ENCODE measurements around the gene HSD11B1L.

DNA sequence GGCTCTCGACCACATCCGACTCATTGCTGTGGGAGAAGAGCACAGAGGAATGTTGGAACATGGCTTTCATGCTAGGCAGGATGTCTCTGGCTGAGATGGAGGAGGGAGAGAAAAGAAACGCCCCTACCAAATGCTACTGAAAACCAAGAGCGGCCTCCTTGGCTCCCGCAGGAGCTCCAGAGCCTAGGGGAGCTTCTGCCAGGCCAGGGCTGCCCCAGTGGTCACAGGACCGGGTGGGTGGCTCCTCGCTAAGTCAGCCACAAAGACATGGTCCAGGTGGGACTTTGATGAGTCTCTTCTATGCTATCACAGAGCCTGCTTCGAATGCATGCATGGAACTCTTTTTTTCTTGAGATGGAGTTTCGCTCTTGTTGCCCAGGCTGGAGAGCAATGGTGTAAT, 32.4 kb downstream of the HSD11B1L start:
- TF ChIP-seq, protein P1, sequence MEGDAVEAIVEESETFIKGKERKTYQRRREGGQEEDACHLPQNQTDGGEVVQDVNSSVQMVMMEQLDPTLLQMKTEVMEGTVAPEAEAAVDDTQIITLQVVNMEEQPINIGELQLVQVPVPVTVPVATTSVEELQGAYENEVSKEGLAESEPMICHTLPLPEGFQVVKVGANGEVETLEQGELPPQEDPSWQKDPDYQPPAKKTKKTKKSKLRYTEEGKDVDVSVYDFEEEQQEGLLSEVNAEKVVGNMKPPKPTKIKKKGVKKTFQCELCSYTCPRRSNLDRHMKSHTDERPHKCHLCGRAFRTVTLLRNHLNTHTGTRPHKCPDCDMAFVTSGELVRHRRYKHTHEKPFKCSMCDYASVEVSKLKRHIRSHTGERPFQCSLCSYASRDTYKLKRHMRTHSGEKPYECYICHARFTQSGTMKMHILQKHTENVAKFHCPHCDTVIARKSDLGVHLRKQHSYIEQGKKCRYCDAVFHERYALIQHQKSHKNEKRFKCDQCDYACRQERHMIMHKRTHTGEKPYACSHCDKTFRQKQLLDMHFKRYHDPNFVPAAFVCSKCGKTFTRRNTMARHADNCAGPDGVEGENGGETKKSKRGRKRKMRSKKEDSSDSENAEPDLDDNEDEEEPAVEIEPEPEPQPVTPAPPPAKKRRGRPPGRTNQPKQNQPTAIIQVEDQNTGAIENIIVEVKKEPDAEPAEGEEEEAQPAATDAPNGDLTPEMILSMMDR (conservative IDR thresholded peaks at IDR 0.05; ENCODE audit: low read depth, low read length) = no peak
- no peak for TF ChIP-seq EZH2 (IDR thresholded peaks at IDR 0.05; ENCODE audit: low read length, unreplicated experiment)
